ENCODE data around the gene PTGFR.

PTGFR gene

DNA sequence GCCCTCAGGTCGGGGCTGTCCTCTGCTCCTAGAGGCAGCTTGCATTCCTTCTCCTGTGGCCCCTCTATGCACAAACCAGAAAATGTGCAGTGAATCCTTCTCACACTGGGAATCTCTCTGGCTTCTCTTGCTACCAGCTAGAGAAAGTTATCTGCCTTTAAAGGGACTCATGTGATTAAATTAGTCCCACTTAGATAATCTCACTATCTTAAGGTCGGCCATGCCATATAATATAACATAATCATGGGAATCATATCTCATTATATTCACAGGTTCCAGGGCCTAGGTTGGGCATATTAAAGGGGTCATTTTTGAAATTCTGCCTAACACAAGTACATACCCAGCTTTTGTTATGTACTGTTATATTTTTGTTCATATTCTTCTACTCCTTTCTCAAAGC, 31.4 kb downstream of the PTGFR start:
- no peak for DNase-seq

DNA sequence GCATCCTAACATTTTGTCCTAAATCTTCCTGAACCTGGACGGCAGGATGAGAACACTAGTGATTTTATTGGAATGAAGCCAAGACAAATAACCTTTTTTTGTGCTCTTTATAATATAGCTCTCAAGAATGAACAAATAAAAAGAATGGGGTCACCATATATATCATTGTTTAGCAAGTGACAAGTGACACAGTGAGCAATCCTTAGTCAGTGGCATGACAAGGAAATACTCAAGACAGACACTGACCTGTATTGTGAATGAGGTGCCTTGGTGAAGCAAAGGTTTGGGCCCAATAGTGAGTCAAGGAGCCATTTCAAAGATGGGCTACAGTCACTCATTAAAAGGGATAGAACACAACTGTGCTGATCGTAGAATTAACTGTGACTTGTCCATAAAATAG, 35.7 kb downstream of the PTGFR start:
- DNase-seq = no peak

- DNase-seq = no peak
Measured at GRCh38 chr1:78527706-78528105, 36.9 kb downstream of the PTGFR start.

- DNase-seq = no peak
Measured at GRCh38 chr1:78533527-78533926, 42.8 kb downstream of the PTGFR start.

DNA sequence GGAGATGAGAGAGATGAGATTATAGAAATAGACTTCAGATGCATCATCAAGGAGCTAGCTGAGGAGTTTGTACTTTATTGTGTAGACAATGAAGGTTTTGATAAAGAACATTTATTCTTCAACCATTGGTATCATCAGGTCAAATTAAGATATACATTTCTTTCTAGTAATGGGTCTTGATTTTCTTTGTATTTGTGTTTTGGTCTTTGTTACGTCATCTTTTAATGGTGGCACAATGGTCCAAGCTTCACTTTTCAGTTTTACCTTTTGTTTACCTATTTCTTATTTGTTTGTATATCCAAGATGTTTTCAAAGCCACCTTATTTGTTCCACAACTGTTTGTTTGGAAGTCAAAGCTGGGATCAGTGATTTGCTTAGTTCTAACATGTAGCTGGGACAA, 44.5 kb downstream of the PTGFR start:
- DNase-seq = no peak

GRCh38 chr1:78536427-78536826, 45.7 kb downstream of the PTGFR start:
- no peak for DNase-seq

- no peak for DNase-seq
Measured at GRCh38 chr1:78540048-78540447, 49.3 kb downstream of the PTGFR start.

- no peak for DNase-seq
Measured at GRCh38 chr1:78541479-78541878, 50.7 kb downstream of the PTGFR start.

GRCh38 chr1:78543941-78544643, 53.3 kb downstream of the PTGFR start:
- DNase-seq = no peak

GRCh38 chr1:78547081-78547480, 56.3 kb downstream of the PTGFR start:
- no peak for DNase-seq

GRCh38 chr1:78549331-78549730, 58.6 kb downstream of the PTGFR start:
- DNase-seq = no peak

- no peak for DNase-seq
Measured at GRCh38 chr1:78549891-78550290, 59.1 kb downstream of the PTGFR start.

- no peak for DNase-seq
Measured at GRCh38 chr1:78553859-78554258, 63.1 kb downstream of the PTGFR start.

GRCh38 chr1:78554840-78555239, 64.1 kb downstream of the PTGFR start:
- DNase-seq = no peak

GRCh38 chr1:78559680-78560079, 68.9 kb downstream of the PTGFR start:
- no peak for DNase-seq

- DNase-seq = no peak
Measured at GRCh38 chr1:78560811-78561210, 70.0 kb downstream of the PTGFR start.

DNA sequence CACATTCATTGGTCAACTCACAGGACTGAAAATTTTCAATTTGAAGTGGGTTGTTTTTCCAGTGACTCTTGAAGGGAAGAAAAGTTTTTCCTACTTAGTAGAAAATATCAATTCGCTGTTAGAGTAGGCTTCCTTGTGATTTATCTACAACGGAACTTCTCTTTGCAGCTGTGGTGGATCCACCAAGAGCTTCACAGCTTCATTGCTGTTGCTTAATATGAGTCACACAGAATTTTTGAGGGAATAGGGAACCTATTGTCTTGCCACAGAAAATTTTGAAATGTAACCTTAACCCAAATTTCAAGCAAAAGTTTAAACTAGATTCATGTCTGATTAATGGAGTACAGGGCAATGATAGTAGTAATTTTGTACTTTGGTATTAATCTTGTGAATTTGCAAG, 71.1 kb downstream of the PTGFR start:
- DNase-seq = no peak

DNA sequence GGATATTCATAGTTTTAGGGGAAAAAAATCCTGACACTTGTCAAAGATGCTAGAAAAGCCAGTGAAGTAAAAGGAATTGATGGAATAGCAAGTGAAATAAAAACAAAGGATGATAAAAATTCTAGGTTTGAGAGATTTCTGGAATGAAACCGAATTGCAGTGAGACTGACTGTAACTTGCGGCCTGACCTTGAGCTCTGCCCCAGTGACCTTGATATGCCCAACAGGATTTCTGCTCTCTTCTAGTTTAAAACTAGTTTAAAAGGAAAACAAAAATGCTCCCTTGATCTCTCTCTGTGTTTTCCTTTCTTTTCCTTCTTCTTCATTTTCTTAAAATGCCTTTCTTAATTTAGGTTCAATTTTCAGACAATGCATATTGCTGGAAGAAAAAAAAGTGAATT, 74.6 kb downstream of the PTGFR start:
- DNase-seq = no peak

DNA sequence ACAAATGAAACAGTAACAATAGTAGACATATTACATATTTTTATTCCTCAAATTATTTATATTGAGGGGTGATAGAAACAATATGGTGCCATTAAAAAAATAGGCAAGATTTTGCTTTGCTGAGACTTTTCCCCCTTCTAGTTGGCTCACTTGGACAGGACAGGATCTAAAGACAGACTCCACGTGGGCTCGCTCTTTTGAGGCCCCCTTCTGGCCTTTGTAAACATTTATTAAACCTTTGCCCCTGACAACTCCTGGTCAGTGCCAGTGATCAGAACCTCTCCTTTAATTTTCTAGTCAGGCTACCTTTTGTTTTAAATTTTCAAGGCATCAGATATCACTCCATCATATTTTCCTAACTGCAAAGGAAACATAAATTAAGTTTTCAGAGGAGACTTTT, 79.8 kb downstream of the PTGFR start:
- no peak for DNase-seq

DNA sequence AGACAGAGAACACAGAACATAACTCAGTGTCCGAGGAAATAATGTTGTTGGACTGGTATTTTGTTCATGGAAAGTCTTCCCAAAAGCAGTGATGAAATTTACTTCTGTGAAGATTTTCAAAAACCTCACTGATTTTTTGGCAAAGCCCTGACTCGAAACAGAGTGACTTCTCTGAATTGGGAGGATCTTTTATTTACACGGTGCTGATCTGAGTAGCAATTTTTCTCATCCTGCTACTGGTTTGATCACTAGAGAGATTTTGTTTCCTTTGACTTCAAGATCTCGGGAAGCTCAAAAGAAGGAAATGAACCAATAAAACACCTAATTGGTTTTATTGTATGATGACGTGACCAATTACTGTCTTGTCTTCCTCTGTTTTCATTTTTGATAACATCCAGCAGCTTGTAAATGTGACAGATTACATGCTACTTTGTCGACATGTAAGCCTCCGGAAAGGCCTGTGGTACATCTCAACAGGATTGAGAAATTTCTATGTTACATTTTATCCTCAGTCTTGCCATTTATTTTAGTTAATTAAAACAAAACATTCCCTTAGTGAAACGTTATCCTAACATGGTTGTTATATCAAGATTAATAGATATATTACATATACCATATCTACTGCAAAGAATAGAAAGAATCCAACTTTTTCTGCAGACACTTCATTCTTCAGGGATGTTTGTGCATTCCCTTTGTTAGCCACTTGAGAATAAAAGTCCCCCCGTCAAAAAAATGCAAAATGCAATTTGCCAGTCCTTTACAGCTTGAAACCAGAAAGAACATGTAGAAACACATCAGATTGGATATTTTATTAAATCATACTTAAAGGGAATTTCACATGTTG, 86.7 kb downstream of the PTGFR start:
- no peak for DNase-seq

DNA sequence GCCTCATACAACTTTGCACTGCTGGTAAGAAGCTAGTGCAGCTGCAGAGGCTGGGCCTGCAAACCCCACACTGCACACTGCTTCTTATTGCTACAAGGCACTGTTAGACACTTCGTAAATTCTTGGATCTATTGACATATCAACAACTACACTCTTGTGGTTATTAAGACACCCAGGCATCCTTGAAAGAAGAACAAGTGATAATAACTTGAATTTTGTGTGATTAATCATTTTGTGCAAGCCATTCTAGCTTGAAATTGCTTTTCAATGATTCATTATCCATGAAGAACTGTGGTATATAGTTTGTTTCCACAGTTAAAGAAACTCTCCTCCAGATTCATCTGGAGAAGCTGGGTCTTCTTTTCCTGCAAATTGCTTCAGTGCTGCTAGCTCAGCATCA, 95.8 kb downstream of the PTGFR start:
- no peak for DNase-seq

- no peak for DNase-seq
Measured at GRCh38 chr1:78587211-78587610, 96.4 kb downstream of the PTGFR start.
